CD4-positive, alpha-beta T cell treated with Interleukin-2 at 100 ng/mL for 4 hours (primary cell): ENCODE data around the gene ZNF593OS.

Experiments used
- DNase-seq: peaks from one replicate; pipeline ENCODE4 v3.0.0-alpha.2; 2020; ENCODE audit warnings: low spot score

The ZNF593OS gene

DNA sequence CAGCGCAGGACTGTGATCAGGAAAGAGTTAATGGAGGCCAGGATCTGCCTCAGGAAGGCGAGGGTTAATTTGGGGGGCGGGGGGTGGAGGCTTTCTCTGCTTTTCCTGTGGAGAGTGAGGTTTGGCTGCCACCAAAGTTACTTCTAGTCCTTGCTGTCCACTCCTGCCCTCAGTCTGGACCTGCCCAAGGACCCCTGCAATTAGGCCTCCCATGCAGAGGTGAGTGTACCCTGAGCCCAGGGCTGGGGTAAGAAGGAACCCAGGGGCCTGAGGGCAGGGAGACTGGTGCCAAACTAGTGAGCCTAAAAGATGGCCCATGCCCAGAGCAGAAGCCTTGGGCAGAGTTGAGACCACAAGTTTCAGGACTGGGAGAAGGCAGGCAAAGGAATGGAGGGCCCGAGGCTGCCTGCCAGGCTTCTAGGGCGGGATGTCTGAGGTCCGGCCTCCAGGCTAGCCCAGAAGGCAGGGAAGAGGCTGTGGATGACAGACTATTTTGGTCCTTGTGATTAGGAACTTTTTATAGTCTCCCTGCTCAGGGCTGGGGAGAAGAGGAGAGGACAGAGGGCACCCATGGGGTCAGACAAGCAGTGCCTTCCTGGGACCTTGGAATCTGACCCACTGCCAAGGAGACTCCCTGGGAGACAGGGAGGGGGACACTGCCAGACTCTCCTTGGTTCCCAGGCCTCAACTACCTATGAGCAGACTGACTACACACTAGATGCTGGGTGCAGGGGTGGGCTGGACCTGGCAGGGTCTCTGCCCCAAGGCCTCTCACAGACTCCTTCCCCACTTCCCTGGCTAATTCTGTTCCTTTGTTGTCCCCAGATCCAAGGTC is 12.5 kb downstream of the ZNF593OS start, which contains the start of gene FAM110D:
Gene FAM110D (plus strand): TSS at position 172 of the 835 bp plus-strand sequence. CDS start 2,213 bp downstream, outside the sequence.
- DNase-seq, result no peak

DNA sequence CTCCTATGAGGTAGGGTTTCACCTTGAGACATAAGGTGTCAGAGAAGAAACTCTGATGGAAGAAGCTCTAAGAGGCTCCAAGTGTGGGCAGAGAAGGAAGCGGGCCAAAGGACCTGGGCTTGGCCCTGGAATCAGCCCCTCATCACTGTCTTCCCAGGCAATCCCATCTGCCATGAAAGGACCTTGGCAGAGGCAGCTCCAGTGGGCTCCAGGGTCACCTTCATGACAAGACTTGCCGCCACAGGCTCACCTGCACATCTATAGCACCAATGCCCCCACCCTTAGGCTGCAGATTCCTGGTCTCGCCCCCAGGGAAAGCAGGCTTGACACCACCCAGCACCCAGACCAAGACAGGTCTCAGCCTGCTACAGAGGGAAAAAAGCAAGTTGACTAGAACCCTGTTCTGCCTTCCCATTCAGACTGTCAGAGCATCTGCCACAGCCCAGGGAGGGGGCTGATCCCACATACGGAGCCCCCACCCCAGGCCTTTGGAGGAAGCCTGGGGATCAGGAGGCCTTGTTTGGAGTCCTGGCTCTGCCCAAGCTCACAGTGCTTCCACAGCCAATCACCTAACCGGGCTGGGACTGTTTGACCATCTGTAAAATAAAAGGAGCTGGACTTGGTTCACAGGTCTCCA is 13.2 kb downstream of the ZNF593OS start:
- no peak for DNase-seq

DNA sequence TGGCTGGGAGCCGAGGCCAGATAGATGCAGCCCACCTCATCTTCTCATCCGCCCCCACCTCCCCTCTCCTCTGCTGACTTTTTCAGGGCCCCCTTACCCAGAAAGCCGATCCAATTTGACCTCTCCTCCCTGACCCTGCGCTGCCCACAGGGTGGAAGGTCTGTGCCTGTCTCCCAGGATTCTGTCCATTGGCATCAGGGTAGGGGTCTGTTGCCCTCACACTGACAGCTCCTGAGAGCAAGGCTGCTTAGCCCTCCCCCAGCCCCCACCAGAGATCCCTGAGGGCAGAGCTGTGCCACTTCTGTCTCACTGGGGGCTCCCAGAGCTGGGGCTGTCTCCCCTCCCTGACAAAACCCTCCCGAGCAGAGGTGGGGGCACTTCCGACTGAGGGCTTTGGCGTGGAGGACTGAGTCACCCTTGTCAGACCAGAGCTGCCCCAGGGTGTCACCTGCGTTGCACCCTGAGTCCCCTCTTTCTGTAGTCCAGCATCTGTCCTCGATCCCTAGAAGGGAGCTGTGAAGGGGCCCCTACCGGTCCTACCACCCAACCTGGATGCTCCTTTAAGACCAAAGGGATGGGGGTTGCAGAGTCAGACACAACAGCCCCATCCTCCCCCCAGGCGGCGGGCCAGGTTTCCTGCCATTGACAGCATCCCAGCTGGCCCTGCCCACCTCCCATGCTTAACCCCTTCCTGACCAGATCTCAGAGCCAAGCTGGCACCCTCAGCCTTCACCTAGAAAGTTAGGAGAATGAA is 15.2 kb downstream of the ZNF593OS start:
- no peak for DNase-seq

DNA sequence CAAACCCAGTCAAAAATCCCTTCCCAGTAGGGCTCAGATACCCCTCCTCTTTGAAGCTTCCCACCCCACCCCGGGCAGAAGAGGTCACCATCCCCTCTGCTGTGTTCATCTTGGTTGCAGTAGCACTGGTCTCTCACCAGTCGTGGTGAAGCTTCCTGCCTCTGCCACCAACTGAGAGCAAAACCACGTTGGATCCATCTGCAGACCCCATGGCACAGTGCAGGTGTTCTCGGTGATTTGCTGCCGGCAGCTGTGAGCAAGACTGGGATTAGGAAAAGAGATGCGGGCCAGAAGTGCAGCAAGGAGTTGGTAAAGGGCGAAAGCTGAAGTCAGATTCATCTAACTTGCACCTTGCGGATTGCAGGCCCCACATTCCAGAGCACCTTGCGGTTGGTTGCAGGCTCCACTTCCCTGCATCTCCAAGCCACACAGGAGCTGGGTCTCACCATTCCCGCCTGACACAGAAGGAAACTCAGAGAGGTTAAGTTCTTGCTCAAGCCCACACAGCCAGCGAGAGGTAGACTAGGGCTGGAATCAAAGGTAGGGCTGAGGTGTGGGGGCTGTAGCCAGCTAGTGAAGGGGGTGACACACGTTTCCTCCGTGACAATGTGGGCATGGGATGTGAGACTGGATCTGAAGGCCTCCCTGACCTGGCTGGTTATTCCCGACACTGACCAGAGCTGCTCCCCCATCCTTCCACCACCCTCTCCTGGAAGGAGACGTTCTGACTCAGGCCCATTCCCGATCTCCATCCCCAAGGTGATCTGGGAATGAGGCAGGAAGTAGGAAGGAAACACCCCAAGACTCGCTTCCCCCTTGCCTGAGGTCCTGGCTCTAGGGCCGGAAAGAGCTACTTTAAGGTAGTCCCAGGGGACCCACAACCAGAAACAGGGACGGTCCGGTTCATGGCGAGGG is 16.0 kb downstream of the ZNF593OS start:
- no peak for DNase-seq

DNA sequence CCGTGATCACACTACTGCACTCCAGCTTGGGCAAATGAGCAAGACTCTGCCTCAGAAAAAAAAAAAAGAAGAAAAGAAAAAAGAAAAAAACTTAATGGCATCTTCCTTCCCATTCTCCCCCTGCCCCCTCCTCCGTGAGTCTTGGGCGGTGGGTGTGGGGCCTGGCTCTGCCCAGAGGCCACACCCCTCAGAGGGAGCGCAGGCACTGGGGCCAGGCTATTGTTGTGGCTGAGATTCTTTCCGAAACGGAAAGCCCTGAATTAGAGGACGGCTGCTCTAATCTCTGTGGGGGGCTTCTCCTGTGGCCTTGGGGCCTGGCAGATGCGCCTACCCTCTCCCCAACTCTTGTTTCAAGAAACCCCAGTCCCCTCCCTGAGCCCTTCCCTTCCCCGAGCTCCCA is 16.9 kb downstream of the ZNF593OS start:
- no peak for DNase-seq

DNA sequence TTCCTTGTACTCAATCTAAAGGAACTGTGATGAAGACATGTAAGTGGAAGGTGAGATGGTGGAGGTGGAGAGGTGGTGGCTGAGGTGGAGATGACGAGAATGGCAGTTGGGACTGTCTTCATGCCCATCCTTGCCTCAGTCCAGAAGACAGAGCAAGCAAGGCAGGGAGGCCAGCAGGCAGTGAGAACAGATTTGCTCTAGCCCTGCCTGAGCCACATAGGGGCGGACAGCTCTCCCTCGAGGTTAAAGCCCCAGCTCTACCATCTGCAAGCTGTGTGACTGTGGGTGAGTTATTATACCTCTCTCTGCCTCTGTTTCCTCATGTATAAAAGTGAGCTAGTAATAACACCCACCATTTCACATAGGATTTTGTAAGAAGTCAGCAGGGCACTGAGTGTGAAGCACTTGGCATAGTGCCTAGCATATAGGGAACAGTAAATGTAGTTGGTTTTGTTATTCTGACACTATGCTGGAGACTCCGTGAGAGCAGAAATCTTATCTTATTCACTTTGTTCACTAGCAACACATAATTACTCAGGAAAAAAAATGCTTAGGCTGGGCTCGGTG is 17.6 kb downstream of the ZNF593OS start:
- DNase-seq, result no peak

DNA sequence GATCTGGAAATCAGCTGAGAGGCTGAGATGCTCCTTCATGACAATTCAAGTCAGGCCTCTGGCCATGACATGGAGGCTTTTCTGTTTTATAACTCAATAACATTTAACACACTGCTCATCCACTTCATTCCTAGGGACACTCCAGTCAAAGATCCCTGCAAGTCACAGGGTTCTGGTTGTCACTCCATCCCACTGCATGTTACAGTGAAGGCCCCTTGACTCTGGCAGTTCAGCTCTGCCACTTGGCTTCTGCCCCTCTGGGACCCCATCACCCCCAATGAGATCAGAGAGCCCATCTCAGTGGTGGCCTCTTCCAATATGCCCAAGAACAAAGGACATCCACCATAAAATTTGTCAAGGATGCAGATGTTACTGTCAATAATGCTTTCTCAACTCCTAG is 22.7 kb downstream of the ZNF593OS start:
- no peak for DNase-seq

DNA sequence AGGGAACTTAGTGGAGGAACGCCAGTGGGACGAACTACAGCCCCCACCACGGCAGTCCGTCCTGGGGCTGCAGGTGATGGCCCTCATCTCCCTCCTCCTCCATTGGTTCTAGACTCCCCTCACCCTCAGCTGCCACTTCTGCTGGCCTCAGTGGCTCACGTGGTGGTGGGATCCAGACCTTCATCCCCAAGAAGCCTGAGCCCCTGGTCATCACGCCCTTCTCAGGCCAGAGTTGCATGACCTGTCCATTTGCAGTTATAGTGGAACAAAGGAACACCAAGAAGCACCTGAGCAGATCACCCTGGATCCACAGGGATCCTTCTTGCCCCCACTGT is 25.7 kb downstream of the ZNF593OS start:
- no peak for DNase-seq

DNA sequence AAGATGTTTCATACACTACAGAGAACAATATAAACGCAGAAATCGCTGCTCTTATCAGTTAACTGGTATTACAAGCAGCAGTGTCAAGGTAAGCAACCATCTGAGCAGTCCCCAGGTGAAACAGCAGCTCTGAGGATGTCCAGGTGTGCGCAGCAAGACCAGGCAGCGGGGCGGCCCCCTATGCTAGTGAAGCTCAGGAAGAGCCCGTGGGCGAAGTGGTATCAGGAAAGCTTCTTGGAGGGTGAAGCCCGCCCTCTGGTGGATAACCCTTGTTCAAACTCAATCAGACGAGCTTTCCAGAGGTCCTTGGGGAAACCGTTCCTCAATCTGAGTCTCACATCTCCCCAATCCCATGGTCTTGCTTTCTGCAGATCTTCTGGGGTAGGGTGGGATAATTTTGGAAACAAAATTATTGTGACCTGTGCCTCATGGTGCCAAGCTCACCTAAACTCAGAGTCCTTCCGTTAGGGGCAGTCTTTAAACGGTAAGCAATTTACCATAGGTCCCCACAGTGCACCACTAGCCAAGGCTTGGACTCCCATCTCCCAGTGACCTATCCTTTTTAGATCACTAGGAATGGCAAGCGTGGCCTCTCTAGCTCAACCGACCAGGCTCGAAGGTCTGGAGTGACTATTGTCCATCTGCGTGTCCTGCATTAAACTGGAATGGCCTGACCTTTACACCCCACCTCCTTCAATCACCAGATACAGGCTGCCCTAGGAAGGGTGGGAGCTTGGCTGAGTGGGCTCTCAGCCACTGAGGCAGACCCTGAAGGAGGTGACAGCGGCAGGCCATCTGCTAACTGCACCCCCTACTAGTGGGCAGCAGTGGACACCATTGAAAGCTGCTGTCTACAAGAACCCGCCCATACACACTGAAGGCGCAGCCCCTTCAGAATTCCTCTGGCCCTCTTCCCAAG is 26.3 kb downstream of the ZNF593OS start:
- peak; percentile 79 for DNase-seq

DNA sequence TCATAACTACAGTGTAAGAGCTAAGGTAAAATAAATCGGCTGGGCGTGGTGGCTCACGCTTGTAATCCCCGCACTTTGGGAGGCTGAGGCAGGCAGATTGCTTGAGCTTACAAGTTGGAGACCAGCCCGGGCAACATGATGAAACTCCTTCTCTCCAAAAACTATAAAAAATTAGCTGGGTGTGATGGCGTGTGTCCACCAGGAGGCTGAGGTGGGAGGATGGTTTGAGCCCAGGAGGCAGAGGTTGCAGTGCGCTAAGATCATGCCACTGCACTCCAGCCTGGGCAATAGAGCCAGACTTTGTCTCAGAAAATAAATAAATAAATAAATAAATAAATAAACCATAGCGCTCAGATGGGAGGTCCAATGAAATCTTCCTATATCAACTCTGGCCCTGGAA is 29.5 kb downstream of the ZNF593OS start:
- no peak for DNase-seq

DNA sequence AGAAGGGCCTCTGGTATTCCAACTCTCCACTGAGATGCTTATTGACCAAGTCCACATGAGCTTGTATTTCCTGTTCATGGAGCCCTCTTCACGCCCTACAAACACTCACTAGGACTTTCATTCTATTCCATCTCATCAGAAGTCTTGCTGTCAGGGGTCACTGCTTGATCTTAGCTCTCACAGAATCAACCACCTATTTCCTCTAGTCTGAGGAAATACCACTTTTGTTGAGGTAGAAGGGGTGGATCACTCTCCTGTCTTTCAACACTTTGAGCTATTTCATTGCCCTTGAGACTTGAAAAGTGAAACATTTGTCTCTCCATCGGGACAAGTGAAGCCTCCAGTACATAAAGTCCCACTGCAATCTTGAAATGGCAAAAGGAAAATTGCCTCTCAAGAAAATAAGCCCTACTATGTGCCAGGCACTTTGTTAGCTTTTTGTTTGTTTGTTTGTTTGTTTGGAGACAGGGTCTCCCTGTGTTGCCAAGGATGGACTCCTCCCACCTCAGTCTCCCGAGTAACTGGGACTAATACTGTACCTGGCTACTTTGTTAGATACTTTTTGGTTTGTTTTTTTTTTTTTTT is 32.6 kb downstream of the ZNF593OS start:
- DNase-seq, result no peak

DNA sequence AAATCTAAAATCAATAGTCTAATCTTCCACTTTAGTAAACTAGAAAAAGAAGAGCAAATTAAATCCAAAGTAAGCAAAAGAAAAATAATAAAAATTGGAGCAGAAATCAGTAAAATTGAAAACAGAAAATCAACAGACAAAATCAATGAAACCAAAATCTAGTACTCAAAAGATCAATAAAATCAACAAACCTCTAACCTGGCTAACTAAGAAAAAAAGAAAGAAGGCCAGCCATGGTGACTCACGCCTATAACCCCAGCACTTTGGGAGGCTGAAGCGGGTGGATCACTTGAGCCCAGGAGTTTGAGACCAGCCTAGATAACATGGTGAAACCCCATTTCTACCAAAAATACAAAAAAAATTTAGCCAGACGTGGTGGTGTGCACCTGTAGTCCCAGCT is 37.2 kb downstream of the ZNF593OS start:
- DNase-seq, result no peak

DNA sequence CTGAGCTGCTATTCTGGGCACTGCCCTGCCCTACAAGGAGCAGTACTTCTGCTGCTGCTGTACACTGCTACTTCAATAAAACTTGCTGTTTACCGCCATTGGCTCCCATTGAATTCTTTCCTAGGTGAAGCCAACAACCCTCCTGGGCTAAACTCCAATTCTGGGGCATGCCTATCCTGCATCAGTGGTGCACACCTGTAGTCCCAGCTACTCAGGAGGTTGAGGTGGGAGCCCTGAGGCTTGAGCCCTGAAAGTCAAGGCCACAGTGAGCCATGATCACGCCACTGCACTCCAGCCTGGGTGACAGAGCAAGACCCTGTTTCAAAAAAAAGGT is 38.8 kb downstream of the ZNF593OS start:
- no peak for DNase-seq

DNA sequence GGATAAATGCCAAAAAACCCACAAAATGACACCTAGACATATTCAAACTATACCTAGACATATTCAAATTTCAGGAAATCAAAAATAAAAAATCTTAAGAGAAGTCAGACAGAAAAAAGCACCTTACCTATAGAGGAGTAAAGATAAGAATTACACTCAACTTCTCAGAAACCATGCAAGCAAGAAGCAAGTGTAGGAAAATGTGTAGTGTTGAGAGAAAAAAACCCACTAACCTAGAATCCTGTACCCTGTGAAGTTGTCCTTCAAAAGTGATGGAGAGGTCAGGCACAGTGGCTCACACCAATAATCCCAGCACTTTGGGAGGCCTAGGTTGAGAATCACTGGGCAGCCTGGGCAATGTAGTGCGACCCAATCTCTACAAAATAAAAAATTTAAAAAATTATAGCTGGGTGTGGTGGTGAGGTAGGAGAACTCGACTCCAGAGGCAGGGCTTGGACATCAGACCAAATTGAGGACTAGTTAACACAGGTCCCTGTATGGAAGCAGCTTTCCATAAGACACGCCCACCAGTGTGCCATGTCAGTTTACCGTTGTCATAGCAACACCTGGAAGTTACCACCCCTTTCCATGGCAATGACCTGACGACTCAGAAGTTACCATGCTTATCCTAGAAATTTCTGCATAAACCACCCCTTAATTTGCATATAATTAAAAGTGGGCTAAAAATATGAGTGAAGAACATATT is 39.4 kb downstream of the ZNF593OS start:
- no peak for DNase-seq

DNA sequence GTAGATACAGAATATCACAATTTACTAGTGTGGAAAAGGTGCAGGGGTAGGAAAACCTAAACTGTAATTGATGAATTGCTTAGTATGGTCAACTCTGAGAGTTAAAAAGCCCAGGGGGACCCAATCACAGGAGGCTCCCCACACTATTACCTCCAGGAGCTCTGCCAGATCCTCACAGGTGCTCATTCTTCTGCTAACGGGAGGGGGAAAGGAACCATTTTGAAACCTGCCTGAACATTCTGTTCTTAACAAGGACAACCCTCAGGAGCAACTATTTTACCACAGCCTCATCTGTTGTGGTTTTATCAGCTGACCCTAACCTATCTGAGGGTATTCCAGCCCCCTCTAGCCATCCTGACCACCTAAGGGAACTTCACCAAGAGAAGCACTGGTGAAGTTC is 40.9 kb downstream of the ZNF593OS start:
- DNase-seq, result no peak

DNA sequence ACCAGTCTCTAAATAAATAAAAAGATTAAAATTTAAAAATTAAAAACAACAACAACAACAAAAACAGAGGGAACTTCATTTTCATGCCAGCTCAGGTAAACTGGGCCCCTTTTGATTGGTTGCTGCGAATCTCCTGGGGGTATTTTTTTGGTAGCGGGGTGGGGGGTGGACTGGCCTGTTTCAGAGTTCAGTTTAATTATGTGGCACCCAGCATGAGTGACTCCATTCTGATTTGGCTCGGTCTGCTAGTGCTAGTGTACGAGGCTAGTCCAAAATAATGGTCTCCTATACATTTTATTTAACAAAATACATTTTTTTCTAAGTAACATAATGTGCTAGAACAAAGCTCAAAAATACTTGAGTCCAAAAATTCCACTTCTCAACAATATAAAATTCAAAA is 41.9 kb downstream of the ZNF593OS start:
- DNase-seq, result no peak

DNA sequence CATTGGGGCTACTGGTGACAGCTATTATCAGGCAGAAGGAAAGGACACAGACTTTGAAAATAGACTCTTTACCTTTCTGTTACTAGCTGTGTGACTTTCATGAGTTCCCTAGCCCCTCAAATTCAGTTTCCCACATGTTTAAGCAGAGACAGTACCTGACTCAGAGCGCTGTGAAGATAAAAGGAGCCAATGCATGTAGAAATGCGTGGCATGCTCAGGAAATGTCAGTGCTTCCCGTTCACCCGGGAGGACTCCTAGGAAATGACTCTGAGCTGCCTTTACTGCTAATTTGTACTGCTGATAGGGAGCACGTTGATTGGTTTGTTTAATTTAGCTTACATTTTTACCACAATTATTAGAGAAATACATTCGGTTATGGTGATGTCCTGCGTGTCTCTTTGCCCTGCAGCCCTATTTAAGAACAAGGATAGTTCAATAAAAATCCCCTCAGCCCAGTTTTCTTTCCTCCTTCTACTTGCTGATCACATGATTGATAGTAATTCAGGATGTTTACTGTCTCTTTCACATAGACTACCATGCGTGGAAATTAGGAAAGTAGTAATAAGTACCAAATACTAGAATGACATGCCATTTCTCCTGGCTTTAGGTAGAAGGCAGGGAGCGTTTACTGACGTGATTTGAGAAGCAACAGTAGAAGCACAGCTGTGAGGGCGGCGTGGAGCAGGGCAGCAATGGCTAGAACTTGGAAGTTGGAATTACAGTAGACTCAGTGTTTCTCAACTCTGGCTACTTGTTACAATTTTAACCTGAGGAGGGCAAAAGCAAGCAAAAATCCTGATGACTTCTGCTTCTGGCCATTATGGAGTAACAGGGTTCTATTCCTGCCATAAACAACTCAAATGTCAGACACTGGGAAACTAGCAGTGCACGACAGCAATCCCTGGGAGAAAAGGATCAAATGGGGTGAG is 44.1 kb downstream of the ZNF593OS start:
- peak; percentile 12 for DNase-seq

DNA sequence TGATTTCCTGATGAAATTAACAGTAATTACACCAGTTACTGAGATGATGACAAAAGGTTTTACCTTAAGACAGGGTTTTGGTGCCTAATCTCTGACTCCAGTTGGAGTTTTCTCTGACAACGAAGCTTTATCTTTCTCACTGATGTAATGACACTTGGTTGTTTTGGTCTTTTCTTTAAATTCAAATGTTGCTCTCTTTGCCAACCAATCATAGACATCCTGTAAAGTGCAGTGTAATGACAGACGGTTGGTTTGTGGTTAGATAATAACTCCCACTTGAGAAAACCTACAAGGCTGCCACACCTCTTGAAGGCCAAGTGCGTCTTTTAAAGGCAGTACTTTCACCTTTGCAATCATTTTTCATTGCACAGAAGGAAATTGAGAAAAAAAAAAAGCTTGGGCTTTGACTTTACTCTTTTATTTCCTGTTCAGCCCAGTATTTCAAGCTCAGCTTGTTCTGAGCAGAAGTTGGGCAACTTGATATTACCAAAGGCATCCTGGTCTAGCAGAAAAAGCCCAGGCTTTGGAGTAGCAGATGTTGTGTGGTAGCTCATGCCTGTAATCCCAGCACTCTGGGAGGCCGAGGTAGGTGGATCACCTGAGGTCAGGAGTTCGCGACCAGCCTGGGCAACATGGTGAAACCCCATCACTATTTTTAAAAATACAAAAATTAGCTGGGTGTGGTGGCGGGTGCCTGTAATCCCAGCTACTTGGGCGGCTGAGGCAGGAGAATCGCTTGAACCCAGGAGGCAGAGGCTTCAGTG is 45.1 kb downstream of the ZNF593OS start:
- DNase-seq, result peak; percentile 89
